NCI-H524 (cell line): ENCODE results near the gene CYB5RL.

Experiments used
- DNase-seq, 2 experiments: peaks; one replicate each; lab custom pipeline; 2025; lab: John Stamatoyannopoulos, UW

Gene CYB5RL

DNA sequence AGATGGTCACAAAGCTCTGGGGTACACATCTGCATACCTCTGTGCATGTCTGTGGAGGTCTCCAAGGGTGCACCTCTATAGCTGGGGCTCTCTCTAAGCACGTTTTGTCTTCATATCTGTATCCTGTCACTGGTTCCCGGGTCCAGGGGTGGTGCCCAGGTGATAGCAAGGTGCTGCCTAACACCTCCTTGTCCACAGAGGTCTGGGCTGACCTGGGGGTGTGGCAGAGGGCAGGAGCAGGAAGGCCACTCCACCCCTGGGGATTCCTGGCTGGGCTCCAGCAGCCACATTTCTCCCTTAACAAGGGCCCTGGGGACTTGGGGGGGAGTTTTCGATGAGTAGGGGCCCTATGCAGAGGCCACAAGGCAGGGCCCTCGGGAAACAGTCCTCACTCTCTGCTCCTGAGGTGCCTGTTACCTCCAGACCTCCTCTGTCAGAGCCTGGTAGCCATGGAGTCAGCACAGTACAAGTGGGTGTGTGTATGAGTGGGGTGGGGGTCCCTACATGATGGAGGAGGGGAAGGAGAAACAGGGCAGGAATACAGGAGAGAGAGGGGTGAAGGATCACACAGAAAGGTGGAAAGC, 40.0 kb downstream of the CYB5RL start:
- no peak for DNase-seq

DNA sequence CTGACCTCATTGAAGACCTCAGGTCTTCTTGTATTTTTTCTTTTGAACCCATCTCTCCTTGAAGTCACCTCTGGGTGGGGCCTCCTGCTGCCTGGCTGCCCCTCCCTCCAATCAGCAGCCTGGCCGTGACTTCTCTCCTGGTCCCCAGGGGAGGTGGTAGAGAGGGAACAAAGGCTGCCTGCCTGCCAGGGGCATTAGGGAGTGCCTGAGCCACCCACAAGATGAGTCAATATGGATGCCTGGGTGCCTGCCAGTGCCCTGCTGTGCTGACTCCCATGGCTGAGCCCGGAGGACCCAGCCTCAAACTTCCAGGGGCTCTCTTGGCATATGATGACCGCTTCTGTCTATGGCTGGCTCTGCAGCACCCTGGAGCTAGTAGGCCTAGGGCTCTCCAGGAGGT, 41.8 kb downstream of the CYB5RL start:
- no peak for DNase-seq

DNA sequence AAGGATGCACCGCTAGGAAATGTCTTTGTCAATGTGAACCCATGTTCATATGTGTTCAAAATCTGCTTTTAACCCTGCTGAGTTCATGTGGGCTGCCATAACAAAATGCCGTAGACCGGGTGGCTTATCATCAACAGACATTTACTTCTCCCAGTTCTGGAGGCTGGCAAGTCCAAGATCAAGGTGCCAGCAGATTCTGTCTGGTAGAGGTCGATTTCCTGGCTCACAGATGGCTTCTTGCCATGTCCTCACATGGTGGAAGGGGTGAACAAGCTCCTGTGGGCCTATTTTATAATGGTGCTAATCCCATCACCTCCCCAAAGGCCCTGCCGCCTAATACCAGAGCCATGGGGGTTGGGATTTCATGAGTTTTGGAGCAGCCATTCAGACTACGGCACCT, 42.4 kb downstream of the CYB5RL start:
- DNase-seq = no peak

DNA sequence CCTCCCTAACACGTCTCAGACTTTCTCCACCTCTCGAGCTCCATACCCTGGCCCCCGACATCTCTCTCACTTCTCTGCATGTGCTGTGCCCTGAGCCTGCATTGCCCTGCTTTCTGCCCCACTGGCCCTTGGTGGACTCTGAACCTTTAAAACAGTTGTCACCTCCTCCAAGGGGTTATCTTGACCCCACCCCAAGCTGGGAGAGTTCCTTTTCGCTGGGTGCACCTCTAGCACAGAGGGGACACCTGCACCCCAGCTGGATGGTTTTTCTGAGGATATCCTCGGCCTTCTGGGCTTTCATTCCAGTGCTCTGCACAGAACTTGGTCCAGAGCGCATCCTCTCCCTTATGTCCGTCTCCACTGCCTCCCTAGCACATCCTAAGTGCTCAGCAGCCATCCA, 42.8 kb downstream of the CYB5RL start:
- no peak for DNase-seq

DNA sequence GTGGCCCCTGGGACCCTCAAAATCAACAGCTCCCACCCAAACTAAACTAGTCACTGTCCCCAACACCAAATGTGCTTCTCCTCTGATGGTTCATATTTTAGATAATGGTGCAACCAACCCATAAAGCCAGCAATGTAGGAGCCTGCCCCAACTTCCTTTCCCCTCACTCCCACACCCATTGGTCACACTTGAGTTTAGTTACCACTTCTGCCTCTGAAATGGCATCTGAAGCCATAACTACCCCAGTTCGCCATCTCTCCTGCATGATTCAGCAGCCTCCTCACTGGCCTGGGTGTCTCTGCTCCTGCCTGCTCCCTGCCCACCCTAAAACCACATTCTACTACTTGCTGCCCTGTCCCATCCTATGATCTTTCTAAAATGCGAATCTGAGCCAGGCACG, 43.6 kb downstream of the CYB5RL start:
- no peak for DNase-seq

DNA sequence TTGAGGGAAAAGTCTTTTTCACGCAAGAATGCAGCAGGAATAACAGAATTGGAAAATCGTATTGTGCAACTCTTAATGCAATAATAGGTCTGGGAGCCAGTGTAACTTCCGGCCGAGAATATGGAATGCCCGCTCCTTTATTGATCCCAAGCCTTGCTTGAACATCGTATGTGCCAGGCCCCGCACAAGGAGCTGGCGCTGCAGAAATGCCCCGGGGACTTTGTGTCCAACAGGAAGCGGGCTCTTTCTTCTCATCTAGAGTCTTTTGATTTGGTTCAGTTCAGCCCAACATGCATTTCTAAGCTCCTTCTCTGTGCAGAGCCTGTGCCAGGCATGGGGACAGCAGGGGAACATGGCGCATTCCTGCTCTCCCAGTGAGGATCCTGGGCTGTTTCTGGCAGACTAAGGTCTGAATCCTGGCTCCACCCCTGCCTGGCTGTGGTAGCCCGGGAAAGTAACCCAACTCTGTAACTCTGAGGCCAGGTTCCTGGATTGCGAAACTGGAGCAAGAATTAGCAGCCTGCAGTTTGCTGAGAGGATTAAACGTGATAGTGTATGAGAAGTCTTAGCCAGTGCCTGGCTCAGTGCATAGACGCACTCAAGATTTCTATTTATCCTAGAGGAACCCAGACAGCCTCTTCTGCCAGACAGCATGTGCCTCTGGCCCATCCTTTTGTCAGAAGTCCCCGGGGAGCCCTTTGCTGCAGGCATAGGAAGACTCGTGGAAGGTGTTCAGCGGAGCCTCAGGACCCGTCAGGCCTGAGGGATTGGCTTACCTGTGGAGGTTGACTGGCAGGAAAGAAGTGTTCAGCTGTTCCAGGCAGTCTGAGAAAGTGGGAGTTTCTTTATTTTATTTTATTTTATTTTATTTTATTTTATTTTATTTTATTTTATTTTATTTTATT, 46.0 kb downstream of the CYB5RL start:
- peak; percentile 42 to 68 for DNase-seq

DNA sequence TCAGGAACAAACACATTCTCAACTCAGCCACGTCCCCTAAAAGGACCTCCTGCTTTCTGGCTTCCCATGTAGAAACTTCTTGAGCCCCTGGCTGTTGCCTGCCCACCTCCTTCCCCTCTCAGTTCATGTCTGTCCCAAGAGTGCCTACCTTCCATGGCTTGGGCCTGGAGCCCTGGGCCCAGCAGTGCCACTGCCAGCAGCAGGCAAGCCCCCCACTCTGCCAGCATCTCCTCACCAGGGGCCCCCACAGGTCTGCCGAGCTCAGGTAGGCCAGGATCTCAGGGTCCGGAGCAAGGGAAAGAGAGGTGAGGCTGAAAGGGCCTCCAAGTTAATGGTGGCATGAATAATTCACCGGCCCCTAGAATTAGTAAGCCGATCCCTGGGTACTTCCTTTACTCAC, 47.1 kb downstream of the CYB5RL start, which contains the start of gene CDCP2:
CDCP2 (minus strand) TSS at position 305 of the 400 bp plus-strand sequence; CDS start at position 227, 78 bp downstream.
- DNase-seq = no peak

DNA sequence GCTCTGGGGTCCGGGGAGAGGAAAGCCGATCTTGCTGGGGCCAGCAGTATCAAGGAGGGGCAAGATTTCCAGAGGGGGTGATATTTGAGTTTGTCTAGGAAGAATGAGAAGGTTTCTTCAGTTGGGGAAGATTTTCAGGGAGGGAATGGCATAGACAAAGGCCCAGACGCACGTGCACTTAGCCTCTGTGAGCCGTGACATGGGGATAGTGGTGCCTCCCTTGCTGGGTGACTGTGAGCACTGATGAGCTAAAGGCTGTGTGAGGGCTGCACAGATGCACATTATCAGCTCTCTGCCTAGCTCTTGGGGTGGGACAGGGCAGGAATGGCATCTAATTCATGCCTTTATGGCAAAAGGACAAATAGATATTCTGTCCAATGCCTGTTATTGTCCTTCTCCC, 48.8 kb downstream of the CYB5RL start:
- DNase-seq = no peak
